BLaER1 (cell line): ENCODE measurements around the gene GDF2.

Experiments used
- H3K27ac ChIP-seq: shearing (Covaris generic); formaldehyde crosslinking; 2 replicates; pipeline ENCODE4 v1.8.1; 2022
- H3K27me3 ChIP-seq: shearing (Covaris generic); formaldehyde crosslinking; 2 replicates; pipeline ENCODE4 v1.8.1; 2022
- H3K36me3 ChIP-seq: shearing (Covaris generic); formaldehyde crosslinking; 2 replicates; pipeline ENCODE4 v1.8.1; 2022
- H3K4me1 ChIP-seq: shearing (Covaris generic); formaldehyde crosslinking; 2 replicates; pipeline ENCODE4 v1.8.1; 2022
- H3K4me2 ChIP-seq: shearing (Covaris generic); formaldehyde crosslinking; 2 replicates; pipeline ENCODE4 v1.8.1; 2022
- H3K4me3 ChIP-seq: shearing (Covaris generic); formaldehyde crosslinking; 2 replicates; pipeline ENCODE4 v1.8.1; 2022
- H3K9ac ChIP-seq: shearing (Covaris generic); formaldehyde crosslinking; 2 replicates; pipeline ENCODE4 v1.8.1; 2022
- H3K9me3 ChIP-seq: shearing (Covaris generic); formaldehyde crosslinking; 2 replicates; pipeline ENCODE4 v1.8.1; 2022
- H4K20me1 ChIP-seq: shearing (Covaris generic); formaldehyde crosslinking; 2 replicates; pipeline ENCODE4 v1.8.1; 2022
- Cebpa-rat ChIP-seq: shearing (Covaris generic); IDR thresholded peaks from 2 replicates; pipeline ENCODE4 v1.8.1; 2022

Gene GDF2

DNA sequence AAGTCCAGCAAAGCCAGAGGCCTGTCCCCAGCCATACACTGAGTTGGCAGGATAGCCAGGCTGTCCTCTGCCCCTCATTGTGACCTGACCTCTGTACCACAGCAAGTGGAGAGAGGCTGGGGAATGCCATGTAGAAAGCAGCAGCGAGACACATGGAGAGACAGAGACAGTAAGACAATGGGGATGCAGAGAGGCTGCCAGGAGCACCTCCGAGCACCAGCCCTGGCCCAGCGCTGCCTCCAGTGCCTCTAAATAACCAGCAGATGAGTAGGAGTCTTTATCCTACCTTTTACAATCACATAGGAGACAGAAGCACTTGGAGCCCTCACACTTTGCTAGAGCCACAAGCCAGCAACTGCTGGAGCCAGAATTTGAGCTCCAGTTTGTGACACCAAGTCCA lies 8.1 kb downstream of the GDF2 start:
- H3K9me3 ChIP-seq = no peaks in the 10 kb centered on the region
- H3K4me1 ChIP-seq = no peaks in the 10 kb centered on the region
- no peak overlapping the region for H3K4me3 ChIP-seq
- no peak overlapping the region for H3K4me2 ChIP-seq
- no peak for TF ChIP-seq Cebpa-rat
- no peak overlapping the region for H3K27ac ChIP-seq
- no peak overlapping the region for H3K9ac ChIP-seq
- H3K27me3 ChIP-seq = no peaks in the 10 kb centered on the region
- no peaks in the 10 kb centered on the region for H3K36me3 ChIP-seq
- no peaks in the 10 kb centered on the region for H4K20me1 ChIP-seq

DNA sequence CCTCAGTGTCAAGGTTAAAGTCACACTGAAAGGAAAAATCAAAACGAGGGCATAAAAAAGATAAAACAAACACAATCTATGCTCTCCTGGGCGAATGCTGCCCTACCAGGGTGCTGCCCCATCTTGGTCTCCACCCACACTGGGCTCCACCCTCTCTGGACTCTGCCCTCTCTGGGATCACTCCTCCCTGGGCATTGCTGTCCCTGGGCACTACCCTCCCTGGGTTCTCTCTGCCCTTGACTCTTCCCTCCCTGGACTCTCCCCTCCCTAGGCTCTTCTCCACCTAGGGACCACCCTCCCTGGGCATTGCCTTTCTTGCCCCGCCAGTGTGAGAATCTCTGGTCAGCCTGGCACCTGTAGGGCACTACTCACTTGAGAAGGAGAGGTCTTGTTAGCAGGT lies 8.6 kb downstream of the GDF2 start:
- no peak for TF ChIP-seq Cebpa-rat
- H3K4me2 ChIP-seq = no peak overlapping the region

GRCh38 chr10:47331491-47331890 lies 9.2 kb downstream of the GDF2 start:
- H3K36me3 ChIP-seq = no peaks in the 10 kb centered on the region
- H3K4me3 ChIP-seq = no peak overlapping the region

More for the DNA sequence above, 8.6 kb downstream of the GDF2 start:
- Histone ChIP-seq H4K20me1 (no peaks in the 10 kb centered on the region), H3K4me1 (no peaks in the 10 kb centered on the region), H3K36me3 (no peaks in the 10 kb centered on the region), H3K9me3 (no peaks in the 10 kb centered on the region), H3K9ac (no peak overlapping the region), H3K4me3 (no peak overlapping the region), H3K27ac (no peak overlapping the region), H3K27me3 (no peaks in the 10 kb centered on the region)

GRCh38 chr10:47331954-47332353 lies 9.7 kb downstream of the GDF2 start:
- no peaks in the 10 kb centered on the region for H3K4me1 ChIP-seq
- no peak for TF ChIP-seq Cebpa-rat

More at GRCh38 chr10:47331491-47331890, 9.2 kb downstream of the GDF2 start:
- Histone ChIP-seq H3K9me3 (no peaks in the 10 kb centered on the region), H3K4me2 (no peak overlapping the region), H3K4me1 (no peaks in the 10 kb centered on the region), H4K20me1 (no peaks in the 10 kb centered on the region), H3K9ac (no peak overlapping the region), H3K27ac (no peak overlapping the region), H3K27me3 (no peaks in the 10 kb centered on the region)
- no peak for TF ChIP-seq Cebpa-rat

DNA sequence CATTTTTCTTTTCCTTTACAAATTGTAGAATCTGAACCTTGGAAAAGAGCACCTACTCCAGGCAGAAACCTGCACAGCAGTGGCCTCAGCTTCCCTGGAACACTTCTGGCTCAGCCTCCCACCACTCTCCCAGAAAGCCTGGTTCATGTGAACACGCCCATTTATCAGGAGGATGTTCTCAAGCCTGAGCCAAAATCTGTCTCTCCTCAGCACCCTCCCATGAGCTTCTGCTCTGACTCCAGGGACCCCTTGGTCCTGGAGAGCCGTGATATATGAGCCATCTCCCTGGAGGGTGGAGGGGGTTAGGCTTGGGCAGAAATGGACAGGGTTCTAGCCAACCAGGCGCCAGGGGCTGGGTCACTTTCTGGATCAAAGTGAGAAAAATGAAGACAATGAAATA lies 10.1 kb downstream of the GDF2 start:
- H3K4me1 ChIP-seq = no peaks in the 10 kb centered on the region
- no peaks in the 10 kb centered on the region for H4K20me1 ChIP-seq
- no peak overlapping the region for H3K27ac ChIP-seq
- H3K27me3 ChIP-seq = no peaks in the 10 kb centered on the region
- H3K9me3 ChIP-seq = no peaks in the 10 kb centered on the region
- H3K4me3 ChIP-seq = no peak overlapping the region
- H3K9ac ChIP-seq = no peak overlapping the region
- H3K4me2 ChIP-seq = no peak overlapping the region
- H3K36me3 ChIP-seq = no peaks in the 10 kb centered on the region
- TF ChIP-seq Cebpa-rat = no peak

More at GRCh38 chr10:47331954-47332353, 9.7 kb downstream of the GDF2 start:
- H3K4me2 ChIP-seq = no peak overlapping the region
- no peaks in the 10 kb centered on the region for H3K27me3 ChIP-seq
- no peaks in the 10 kb centered on the region for H4K20me1 ChIP-seq
- H3K9me3 ChIP-seq = no peaks in the 10 kb centered on the region
- H3K9ac ChIP-seq = no peak overlapping the region
- no peaks in the 10 kb centered on the region for H3K36me3 ChIP-seq
- no peak overlapping the region for H3K4me3 ChIP-seq
- no peak overlapping the region for H3K27ac ChIP-seq

- Histone ChIP-seq H3K4me3 (no peak overlapping the region), H3K4me2 (no peak overlapping the region), H4K20me1 (no peaks in the 10 kb centered on the region), H3K9me3 (no peaks in the 10 kb centered on the region), H3K36me3 (no peaks in the 10 kb centered on the region), H3K9ac (no peak overlapping the region), H3K27ac (no peak overlapping the region), H3K27me3 (no peaks in the 10 kb centered on the region), H3K4me1 (no peaks in the 10 kb centered on the region)
- no peak for TF ChIP-seq Cebpa-rat
These were observed 10.7 kb downstream of the GDF2 start for GRCh38 chr10:47332946-47333345.

DNA sequence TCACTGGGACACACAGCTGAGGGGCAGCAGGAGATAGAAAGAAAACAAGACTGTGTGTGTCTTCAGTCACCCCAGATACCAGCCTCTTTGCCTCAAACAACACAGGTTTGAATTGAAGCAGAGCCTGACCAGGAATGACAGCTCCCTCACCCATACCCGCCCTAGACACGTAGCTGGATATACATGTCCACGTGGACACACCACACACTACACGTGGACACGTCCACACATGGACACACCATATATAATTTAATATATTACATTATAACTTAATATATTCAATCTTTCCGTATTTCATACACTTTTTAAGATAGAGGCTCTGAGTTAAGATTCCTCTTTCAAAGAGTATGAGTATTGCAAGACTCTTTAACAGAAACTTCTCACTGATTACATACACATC lies 11.3 kb downstream of the GDF2 start:
- H3K27me3 ChIP-seq = no peaks in the 10 kb centered on the region
- no peak overlapping the region for H3K4me3 ChIP-seq
- no peaks in the 10 kb centered on the region for H3K4me1 ChIP-seq
- H3K9ac ChIP-seq = no peak overlapping the region
- TF ChIP-seq Cebpa-rat = no peak
- H3K9me3 ChIP-seq = no peaks in the 10 kb centered on the region
- no peak overlapping the region for H3K27ac ChIP-seq
- no peak overlapping the region for H3K4me2 ChIP-seq
- no peaks in the 10 kb centered on the region for H4K20me1 ChIP-seq
- no peaks in the 10 kb centered on the region for H3K36me3 ChIP-seq

- Histone ChIP-seq H3K4me1 (no peaks in the 10 kb centered on the region), H3K9me3 (no peaks in the 10 kb centered on the region), H3K27ac (no peak overlapping the region), H3K36me3 (no peaks in the 10 kb centered on the region), H3K4me3 (no peak overlapping the region), H3K4me2 (no peak overlapping the region), H3K9ac (no peak overlapping the region), H3K27me3 (no peaks in the 10 kb centered on the region), H4K20me1 (no peaks in the 10 kb centered on the region)
- TF ChIP-seq Cebpa-rat = no peak
These were observed 12.4 kb downstream of the GDF2 start for GRCh38 chr10:47334466-47335295.

- no peaks in the 10 kb centered on the region for H3K27me3 ChIP-seq
- H3K36me3 ChIP-seq = no peaks in the 10 kb centered on the region
These were observed 13.7 kb downstream of the GDF2 start for GRCh38 chr10:47335906-47336305.

GRCh38 chr10:47336387-47337134 lies 14.3 kb downstream of the GDF2 start:
- no peaks in the 10 kb centered on the region for H4K20me1 ChIP-seq
- no peak overlapping the region for H3K4me3 ChIP-seq
- TF ChIP-seq Cebpa-rat = no peak
- no peak overlapping the region for H3K27ac ChIP-seq
- no peaks in the 10 kb centered on the region for H3K9me3 ChIP-seq
- H3K36me3 ChIP-seq = no peaks in the 10 kb centered on the region
- H3K4me1 ChIP-seq = peaks cover 8% of the 10 kb centered on the region
- no peak overlapping the region for H3K9ac ChIP-seq
- no peak overlapping the region for H3K4me2 ChIP-seq
- H3K27me3 ChIP-seq = no peaks in the 10 kb centered on the region

More at GRCh38 chr10:47335906-47336305, 13.7 kb downstream of the GDF2 start:
- Histone ChIP-seq H3K27ac (no peak overlapping the region), H3K9me3 (no peaks in the 10 kb centered on the region), H3K4me3 (no peak overlapping the region), H3K4me1 (peaks cover 8% of the 10 kb centered on the region), H4K20me1 (no peaks in the 10 kb centered on the region), H3K9ac (no peak overlapping the region), H3K4me2 (no peak overlapping the region)
- TF ChIP-seq Cebpa-rat = no peak
